ENCODE results near the gene MRPL11.

DNA sequence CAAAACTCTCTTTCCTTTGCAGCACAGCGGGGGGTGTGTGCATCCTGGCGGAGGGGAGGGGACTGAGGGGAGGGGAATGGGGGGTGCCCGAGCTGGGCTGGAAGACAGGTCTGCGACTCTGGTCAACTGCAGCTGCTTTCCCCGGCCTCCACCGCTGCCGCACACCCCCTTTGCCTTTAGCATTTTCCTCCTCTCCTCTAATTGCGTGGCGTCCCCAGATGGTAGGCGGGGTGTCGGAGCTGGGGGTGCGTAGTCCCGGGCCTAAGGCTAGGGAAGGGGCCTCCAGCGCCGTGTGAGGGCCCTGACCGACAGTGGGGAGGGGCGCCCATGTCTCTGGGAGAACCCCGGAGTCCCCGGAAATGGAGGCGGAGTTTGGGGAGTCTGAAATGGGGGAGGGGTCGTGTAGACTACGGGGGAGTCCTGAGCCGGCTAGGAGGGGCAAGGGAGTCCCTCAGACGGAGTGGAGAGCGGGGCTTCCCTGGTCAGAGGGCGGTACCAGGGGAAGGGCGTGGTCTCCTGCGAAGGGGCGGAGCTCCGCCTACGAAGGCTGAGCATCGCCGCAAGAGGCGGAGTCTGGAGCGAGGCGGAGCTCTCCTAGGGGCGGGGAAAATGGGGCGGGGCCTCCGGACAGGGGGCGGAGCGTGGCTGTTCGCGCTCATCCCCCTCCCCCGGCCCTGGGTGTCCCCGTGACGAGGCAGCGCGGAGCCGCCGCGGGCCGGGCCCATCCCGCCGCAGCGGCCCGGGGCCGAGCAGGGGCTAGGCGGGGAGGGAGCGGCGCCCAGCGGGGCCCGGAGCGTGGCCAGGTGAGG lies 27.8 kb upstream of the MRPL11 start, which contains the start of gene PELI3:
- TF ChIP-seq EZH2 (IDR thresholded peaks at IDR 0.05; ENCODE audit: low read length, missing control alignments) = no peak
- TF ChIP-seq CTCF (conservative IDR thresholded peaks at IDR 0.05 in 1 of 2, IDR thresholded peaks at IDR 0.05 in 1 of 2; ENCODE audit: low read depth in 1 of 2, low read length in 2 of 2) = no peak

All from fibroblast of lung (primary cell).